Ovary (tissue), 9 donors: ENCODE measurements around the gene RASGRP4. TPM values are rescaled to one million over a fixed set of nuclear protein-coding genes. Genes with fewer than 3 reads are reported as not detected.

Source experiments
- DNase-seq, 5 donors: peaks; one replicate each; pipeline ENCODE4 v3.0.0-alpha.2; 2019 to 2020
- H3K27ac ChIP-seq, 2 donors: fragments of 200-600 bp; one replicate each; pipeline versions ENCODE4 v1.5.1 to v1.8.0; 2019 to 2022
- H3K27me3 ChIP-seq: fragments of 200-600 bp; one replicate; pipeline ENCODE4 v1.8.0; 2022
- H3K36me3 ChIP-seq: fragments of 200-600 bp; sonication (generic); one replicate; pipeline ENCODE4 v1.5.1; 2019
- H3K4me1 ChIP-seq: one replicate; pipeline ENCODE4 v1.8.1; 2013; ENCODE audit warnings: mild to moderate bottlenecking, moderate library complexity; ENCODE audit not compliant: insufficient read depth
- H3K4me3 ChIP-seq: fragments of 200-600 bp; sonication (generic); one replicate; pipeline ENCODE4 v1.5.1; 2017
- H3K9me3 ChIP-seq, 2 donors: fragments of 200-600 bp in 1 of 2; sonication (generic) in 1 of 2; one replicate each; pipeline versions ENCODE4 v1.5.1 to v1.8.1; 2013 to 2019; ENCODE audit warnings: mild to moderate bottlenecking in 1 of 2, moderate library complexity in 1 of 2
- CTCF ChIP-seq, 3 donors: fragments of 450-650 bp in 2 of 3; fragments of 200-600 bp in 1 of 3; IDR thresholded peaks; one replicate each; pipeline versions ENCODE4 v1.5.1 to v1.8.0; 2016 to 2022; ENCODE audit warnings: antibody characterized with exemption in 3 of 3, mild to moderate bottlenecking in 1 of 3
- EP300 ChIP-seq: sonication (generic); formaldehyde crosslinking; IDR thresholded peaks from one replicate; pipeline ENCODE4 v1.6.1; 2017; ENCODE audit warnings: antibody characterized with exemption
- POLR2A ChIP-seq: fragments of 450-650 bp; IDR thresholded peaks from one replicate; pipeline ENCODE4 v1.6.1; 2017; ENCODE audit warnings: antibody characterized with exemption, mild to moderate bottlenecking, moderate library complexity
- WGBS, 3 donors: extraction: QIAGEN DNeasy Blood & Tissue Kit in 1 of 3; methylation state at CpG; one replicate each; pipeline versions ENCODE4 v1.1.5 to v1.1.7; 2013 to 2017; 5-methylcytosine and 5-hydroxymethylcytosine counted together
- intact Hi-C, 4 donors: fragments of 100-400 bp; cut with DNase I; formaldehyde crosslinking; loops; one replicate each; pipeline versions ENCODE4 v1.11.0 to v1.15.1; 2022 to 2023
- polyA plus RNA-seq, 2 donors: library from polyadenylated mRNA; stranded (reverse); fragments of 200-250 nt in 1 of 2; fragments of 350-450 nt in 1 of 2; fragmentation: Illumina TruSeq in 1 of 2; extraction: RNeasy Lipid Tissue Mini Kit (QIAGEN cat#74804) in 1 of 2; gene quantifications; one replicate each; pipeline ENCODE4 v1.2.3, GENCODE V29; 2013 to 2014
- total RNA-seq, 7 donors: library from RNA; depleted of rRNA in 2 of 7; stranded (reverse); fragments of >200 nt in 2 of 7; fragmentation: NEBNext Ultra II Directional in 3 of 7; extraction: Animal tissue kit (Norgen Biotek cat#: 25700) in 3 of 7; gene quantifications; one replicate each; pipeline versions ENCODE4 v1.1.0 to v1.2.4, GENCODE V29; 2016 to 2023
- donor health status: DM: no; HTN: no; CAD: no; lungs with moderate emphysema.
- donor health status: DM: no; HTN: no; CAD: no.
- donor health status: Bipolar disorder and iron deficiency.
- donor health status: DM: yes; HTN: yes; CAD: no.
- donor health status: DM: no; HTN: no; CAD: no.
- donor health status: DM: yes; HTN: yes; CAD: no.

Gene RASGRP4
- total and polyA plus RNA-seq, 9 donors: 0.45 to 2.5 (median 0.84) TPM

GRCh38 chr19:38375748-38376147 lies 50.3 kb downstream of the RASGRP4 start:
- no peak for TF ChIP-seq POLR2A
- no peak for TF ChIP-seq EP300
- TF ChIP-seq CTCF (IDR thresholded peaks at IDR 0.05): no peak
- H3K4me1 ChIP-seq: peaks cover 15% of the 10 kb centered on the region
- no peaks in the 10 kb centered on the region for H3K27me3 ChIP-seq
- DNase-seq: no peak
- intact Hi-C loops: no loop called here
- H3K27ac ChIP-seq: no peak overlapping the region
- H3K4me3 ChIP-seq: peak overlapping the region; percentile 70
- no peaks in the 10 kb centered on the region for H3K9me3 ChIP-seq
- WGBS, 3 donors: 71 to 75% (median 75%) methylated on average over 5 of the region's 5 CpGs
- no peaks in the 10 kb centered on the region for H3K36me3 ChIP-seq

GRCh38 chr19:38375098-38375493 lies 50.9 kb downstream of the RASGRP4 start:
- Histone ChIP-seq H3K4me1 (peaks cover 15% of the 10 kb centered on the region), H3K9me3 (no peaks in the 10 kb centered on the region), H3K4me3 (peak overlapping the region; percentile 70), H3K27ac (peak overlapping the region; percentile 0 to 59), H3K36me3 (no peaks in the 10 kb centered on the region), H3K27me3 (no peaks in the 10 kb centered on the region)
- TF ChIP-seq EP300 (no peak), CTCF (IDR thresholded peaks at IDR 0.05) (no peak), POLR2A (no peak)
- WGBS, 3 donors: 0 to 1% (median 1%) methylated on average over 18 of the region's 18 CpGs
- no peak for DNase-seq
- intact Hi-C loops: no loop called here

- H3K4me1 ChIP-seq: peaks cover 15% of the 10 kb centered on the region
- WGBS, 3 donors: 0 to 1% (median 0%) methylated on average over 65 of the region's 65 CpGs
- H3K4me3 ChIP-seq: peak within 1 kb of the TSS; percentile 70
- H3K9me3 ChIP-seq: no peaks in the 10 kb centered on the region
- TF ChIP-seq CTCF (IDR thresholded peaks at IDR 0.05) (peak in 1 of 3 donors; percentile 20), EP300 (peak; percentile 67), POLR2A (peak; percentile 88)
- H3K36me3 ChIP-seq: no peaks in the 10 kb centered on the region
- peak; percentile 97 to 98 (median 98) for DNase-seq
- intact Hi-C loops: loop anchor here in 1 of 4 donors (5.0 kb wide), 1 partner anchor 37 kb away; the partner anchor contains the start of gene CATSPERG
- H3K27ac ChIP-seq: peak within 1 kb of the TSS; percentile 0 to 59
- H3K27me3 ChIP-seq: no peaks in the 10 kb centered on the region
Measured at GRCh38 chr19:38374332-38375097, 51.5 kb downstream of the RASGRP4 start, which contains the start of gene PSMD8. Gene PSMD8 (plus strand): TSS chr19:38374571. CDS start chr19:38374602, 31 bp downstream.

GRCh38 chr19:38373907-38374331 lies 52.1 kb downstream of the RASGRP4 start:
- peak overlapping the region; percentile 70 for H3K4me3 ChIP-seq

More at GRCh38 chr19:38373907-38374331, 52.1 kb downstream of the RASGRP4 start:
- DNase-seq: no peak
- H3K36me3 ChIP-seq: no peaks in the 10 kb centered on the region
- no peaks in the 10 kb centered on the region for H3K9me3 ChIP-seq
- intact Hi-C loops: loop anchor here in 1 of 4 donors (5.0 kb wide), 1 partner anchor 37 kb away; the partner anchor contains the start of gene CATSPERG
- TF ChIP-seq EP300: no peak
- no peak for TF ChIP-seq CTCF (IDR thresholded peaks at IDR 0.05)
- TF ChIP-seq POLR2A: no peak
- no peaks in the 10 kb centered on the region for H3K27me3 ChIP-seq
- H3K27ac ChIP-seq: peak overlapping the region in 1 of 2 donors; percentile 59
- WGBS, 3 donors: 51 to 59% (median 55%) methylated on average over 6 of the region's 6 CpGs
- H3K4me1 ChIP-seq: peaks cover 15% of the 10 kb centered on the region
